Measurements from ENCODE around the gene SPINDOC. TPM values are rescaled to one million over a fixed set of nuclear protein-coding genes. Genes with fewer than 3 reads are reported as not detected.
"Not testable (repeated sequence)": the region's sequence is repeated elsewhere in the genome, so short reads cannot be mapped to it uniquely, and the experiment has no call there.

The SPINDOC gene
- total RNA-seq, 1 donor from 2014 or later, result 16.8 TPM

DNA sequence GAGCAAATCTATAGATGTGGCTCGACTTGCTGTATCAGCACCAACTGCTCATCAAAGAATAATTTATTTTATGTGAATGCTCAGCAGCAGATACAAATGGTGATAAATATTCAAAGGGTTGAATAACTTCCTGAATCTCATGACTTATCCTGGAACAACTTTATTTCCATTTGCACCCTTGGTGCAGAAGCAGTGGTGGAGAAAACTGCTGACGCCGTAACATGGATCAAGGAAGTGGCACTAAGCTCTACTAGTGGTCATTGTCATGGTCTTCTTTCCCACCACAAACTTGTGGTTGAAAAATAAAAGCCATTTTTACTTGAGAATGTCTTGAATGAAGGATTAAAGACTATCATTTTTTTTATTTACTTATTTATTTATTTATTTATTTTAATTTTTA is 40.2 kb downstream of the SPINDOC start:
- no peak for DNase-seq (ENCODE audit: low read depth)

GRCh38 chr11:63854696-63855095 is 41.4 kb downstream of the SPINDOC start:
- no peak for DNase-seq (ENCODE audit: low read depth)

DNA sequence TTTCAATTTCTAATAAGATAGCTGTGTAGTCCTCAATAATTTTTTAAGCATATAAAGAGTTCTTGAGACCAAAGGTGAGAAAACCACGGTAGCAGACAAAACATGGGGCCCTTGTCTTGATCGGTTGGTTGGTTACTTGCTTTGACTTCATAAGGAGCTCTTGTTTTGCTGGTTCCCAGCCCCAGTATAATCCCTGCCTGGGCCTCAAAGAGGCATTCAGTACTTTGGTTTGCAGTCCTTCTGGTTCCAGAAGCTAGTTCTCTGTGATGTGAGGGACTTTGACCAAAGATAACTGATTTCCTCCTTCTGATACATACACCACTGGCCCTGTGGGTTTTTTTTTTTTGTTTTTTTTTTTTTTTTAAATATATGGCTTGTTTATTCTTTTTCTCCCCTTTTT is 42.7 kb downstream of the SPINDOC start:
- DNase-seq (ENCODE audit: low read depth), result no peak

GRCh38 chr11:63858628-63859550 is 45.6 kb downstream of the SPINDOC start:
- DNase-seq (ENCODE audit: low read depth), result no peak

- no peak for DNase-seq (ENCODE audit: low read depth)
Measured at GRCh38 chr11:63862923-63863322, 49.7 kb downstream of the SPINDOC start.

GRCh38 chr11:63863620-63864019 is 50.4 kb downstream of the SPINDOC start:
- DNase-seq (ENCODE audit: low read depth), result not testable (repeated sequence)

- peak; percentile 54 for DNase-seq (ENCODE audit: low read depth)
Measured at GRCh38 chr11:63866211-63866610, 53.0 kb downstream of the SPINDOC start.

DNA sequence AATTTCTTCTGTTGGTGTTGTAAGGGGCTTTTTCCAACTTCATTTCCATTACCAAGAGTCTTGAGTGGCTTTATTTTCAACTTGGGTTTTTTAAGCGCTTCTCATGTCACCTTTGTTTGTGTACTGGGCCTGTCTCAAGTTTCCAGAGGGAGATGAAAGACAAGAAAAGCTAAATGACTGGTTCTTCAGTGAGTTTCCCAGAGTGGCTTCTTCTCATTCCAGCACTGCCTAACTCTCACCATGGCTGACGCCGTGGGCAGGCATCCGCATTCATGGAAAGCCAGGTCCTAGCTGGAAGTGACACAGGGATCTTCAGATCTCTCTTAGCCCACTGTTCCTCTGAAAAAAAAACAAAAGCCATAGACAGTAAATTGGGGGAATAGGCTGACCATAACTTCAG is 54.3 kb downstream of the SPINDOC start:
- DNase-seq (ENCODE audit: low read depth), result no peak

GRCh38 chr11:63868399-63869064 is 55.3 kb downstream of the SPINDOC start:
- DNase-seq (ENCODE audit: low read depth), result no peak

- no peak for DNase-seq (ENCODE audit: low read depth)
Measured at GRCh38 chr11:63869171-63869591, 55.9 kb downstream of the SPINDOC start.

DNA sequence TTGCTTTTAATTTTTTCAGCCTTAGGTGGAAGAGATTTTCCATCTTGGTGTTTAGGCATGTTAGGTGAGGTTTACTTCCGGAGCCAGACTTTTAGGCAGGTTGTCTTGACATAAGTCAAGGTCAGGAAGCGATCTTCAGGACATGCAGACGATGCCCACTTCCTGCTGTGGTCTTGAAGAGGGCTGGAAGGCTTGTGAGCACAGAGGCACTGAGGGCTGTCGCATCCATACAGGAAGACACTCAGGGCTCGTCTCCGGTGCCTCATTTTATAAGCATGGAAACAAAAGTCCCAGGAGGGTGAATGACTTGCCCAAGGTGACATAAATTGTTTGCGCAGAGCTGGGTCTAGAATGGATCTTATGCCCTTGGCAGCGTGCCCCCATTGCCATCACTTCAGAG is 56.4 kb downstream of the SPINDOC start:
- no peak for DNase-seq (ENCODE audit: low read depth)

GRCh38 chr11:63870351-63871140 is 57.3 kb downstream of the SPINDOC start:
- DNase-seq (ENCODE audit: low read depth), result peak; percentile 53

DNA sequence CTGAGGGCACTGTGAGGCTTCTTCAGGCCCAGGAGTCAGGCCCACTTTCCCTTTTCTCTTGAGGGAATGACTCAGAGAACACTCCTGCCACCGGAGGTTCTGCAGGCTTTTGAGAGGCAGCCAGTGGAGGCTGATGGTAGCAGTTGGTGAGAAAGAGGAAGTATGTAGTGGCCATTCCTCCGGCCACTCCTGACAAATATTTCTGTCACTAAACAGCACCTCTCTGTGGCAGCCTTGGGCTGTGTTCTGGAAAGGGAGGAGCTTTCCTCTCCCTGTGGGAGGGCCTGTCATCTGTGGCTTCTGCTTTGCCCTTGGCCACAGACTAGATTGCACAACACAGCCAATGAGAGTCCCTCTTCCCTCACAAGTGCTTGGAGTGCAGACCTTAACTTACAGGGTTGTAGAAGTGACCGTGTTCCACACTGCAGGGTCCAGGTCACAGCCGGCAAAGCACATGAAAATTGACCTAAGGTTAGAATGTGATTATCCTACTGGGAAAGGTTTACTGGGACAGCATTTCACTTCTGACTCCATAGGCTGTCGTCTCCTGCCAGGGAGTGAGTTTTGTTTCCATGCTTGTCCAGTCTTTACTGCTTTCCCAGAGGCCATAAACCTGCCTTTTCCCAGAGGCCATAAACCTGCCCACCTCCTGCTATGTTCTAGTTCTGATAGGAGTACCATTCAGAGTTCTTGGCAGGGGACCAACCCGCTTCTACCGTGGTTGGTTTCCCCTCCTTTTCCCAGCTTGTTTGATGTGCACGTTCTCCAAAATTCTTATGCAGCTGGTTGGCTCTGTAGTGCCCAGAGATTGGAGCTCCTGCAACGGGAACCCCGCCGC is 58.9 kb downstream of the SPINDOC start:
- DNase-seq (ENCODE audit: low read depth), result peak; percentile 97

GRCh38 chr11:63872800-63873197 is 59.5 kb downstream of the SPINDOC start:
- no peak for DNase-seq (ENCODE audit: low read depth)

DNA sequence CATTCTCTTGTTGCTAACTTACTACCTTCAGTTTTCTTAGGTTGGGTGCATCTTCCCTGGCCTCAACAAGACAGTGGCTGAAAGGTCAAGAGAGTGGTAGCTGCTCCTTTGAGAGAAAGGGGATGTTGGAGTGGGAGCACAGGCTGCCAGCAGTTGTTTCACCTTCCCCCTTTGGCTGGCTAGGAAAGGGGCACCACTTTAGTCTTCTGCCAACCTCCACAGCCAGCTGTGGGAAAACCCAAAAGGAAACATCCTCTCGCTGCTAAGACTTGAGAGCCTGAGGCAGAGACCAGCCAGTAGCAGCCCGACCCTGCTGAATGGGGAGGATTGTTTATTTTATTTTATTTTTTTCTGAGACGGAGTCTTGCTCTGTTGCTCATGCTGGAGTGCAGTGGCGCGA is 60.1 kb downstream of the SPINDOC start:
- DNase-seq (ENCODE audit: low read depth), result no peak

DNA sequence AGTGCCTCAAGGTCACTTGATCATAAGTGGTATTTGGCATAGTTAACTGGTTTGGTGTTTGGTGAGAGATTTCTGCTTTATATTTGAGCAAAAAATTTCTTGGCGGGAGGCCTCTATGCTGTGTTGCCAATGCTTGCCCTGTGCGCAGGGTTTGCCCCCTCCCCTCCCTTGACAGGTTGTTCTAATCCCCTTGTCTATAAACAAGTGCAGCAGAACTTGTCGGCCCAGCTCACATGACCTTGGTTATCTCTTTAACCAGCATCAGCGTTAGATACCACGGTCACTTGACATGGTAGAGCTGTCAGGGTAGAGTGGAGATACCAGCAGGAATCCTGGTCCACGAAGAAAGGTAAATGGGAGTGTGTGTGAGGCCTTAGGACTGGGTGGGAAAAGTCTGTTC is 61.3 kb downstream of the SPINDOC start:
- no peak for DNase-seq (ENCODE audit: low read depth)

DNA sequence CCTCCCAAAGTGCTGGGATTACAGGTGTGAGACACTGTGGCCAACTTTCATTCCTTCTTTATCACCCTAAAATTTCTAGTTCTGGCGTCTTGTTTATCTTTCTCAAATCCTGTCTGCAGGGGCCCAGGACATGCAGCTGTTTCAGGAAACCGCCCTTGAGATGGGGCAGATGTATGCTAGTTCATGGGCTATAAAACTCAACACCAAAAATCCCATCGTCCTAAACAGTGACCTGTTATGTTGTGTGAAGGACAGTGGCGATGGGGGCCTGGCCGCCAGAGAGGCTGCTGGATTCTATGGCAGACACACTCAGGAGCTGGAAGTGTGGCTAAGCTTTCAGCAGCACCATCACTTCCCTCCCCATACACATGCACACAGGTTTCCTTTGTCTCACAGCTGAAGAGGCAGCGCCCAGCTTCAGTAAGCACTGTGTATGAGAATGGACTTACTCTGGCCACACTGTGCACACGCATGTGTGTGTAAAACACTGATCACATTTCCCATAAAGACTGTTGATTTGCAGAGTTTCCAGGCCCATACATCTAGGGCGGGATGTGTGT is 62.3 kb downstream of the SPINDOC start:
- DNase-seq (ENCODE audit: low read depth), result no peak

DNA sequence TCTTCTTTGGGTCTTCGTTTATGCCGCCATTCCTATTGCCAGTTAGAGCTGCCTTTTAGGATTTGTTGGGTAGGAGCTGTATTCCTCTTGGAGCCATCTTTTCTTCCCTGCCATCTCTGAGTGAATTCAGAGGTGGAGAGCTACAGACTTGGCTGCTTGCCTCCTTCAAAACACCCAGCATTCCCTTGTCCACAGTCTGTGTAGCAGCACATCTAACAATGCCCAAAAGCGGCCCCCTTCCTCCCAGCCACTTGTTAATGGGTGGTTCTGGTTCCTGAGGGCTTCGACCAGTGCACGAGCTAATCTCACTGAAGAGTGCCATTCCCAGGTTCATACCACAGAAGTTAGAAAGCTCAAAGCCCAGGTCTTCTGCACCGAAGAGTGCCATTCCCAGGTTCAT is 63.4 kb downstream of the SPINDOC start:
- DNase-seq (ENCODE audit: low read depth), result no peak
